Activated CD4-positive, alpha-beta T cell treated with anti-CD3 and anti-CD28 coated beads for 1 hour (primary cell): ENCODE results near the gene TNS4.

Experiments used
- DNase-seq: peaks from one replicate; pipeline ENCODE4 v3.0.0-alpha.2; 2020

TNS4 gene

DNA sequence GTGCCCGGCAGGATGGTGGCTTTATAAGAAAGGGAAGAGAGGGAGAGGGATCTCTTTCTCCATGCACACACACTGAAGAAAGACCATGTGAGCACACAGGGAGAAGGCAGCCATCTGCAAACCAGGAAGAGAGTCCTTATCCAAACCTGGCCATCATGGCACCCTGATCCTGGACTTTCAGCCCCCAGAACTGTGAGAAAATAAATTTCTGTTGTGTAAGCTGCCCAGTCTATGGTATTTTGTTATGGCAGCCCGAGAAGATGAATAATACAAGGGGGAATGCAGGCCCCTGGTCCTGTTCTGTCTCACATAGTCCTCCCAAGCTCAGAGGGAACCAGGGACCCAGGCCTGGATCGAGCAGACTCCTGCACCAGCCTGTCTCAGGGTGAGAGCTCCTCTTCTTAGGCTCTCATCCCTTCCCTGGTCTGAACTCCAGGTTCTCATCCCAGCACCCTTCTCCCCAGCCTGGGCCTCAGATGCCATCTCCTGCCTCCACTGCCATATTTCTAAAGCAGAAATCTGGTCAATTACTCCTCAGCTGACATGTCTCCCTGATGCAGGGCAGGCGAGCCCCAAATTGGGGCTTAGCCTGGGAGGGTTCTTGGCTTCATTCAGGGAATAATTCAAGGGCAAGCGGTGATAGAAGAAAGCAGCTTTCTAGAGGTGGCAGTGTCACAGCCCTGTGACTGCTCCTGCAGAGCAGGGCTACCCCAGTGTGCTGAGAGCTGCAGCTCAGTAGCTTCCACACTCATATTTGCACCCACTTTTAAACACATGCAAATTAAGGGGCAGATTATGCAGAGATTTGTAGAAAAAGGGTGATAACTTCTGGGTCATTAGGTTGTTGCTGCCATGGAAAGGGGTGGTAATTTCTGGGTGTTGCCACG, 29.3 kb downstream of the TNS4 start:
- DNase-seq = no peak

DNA sequence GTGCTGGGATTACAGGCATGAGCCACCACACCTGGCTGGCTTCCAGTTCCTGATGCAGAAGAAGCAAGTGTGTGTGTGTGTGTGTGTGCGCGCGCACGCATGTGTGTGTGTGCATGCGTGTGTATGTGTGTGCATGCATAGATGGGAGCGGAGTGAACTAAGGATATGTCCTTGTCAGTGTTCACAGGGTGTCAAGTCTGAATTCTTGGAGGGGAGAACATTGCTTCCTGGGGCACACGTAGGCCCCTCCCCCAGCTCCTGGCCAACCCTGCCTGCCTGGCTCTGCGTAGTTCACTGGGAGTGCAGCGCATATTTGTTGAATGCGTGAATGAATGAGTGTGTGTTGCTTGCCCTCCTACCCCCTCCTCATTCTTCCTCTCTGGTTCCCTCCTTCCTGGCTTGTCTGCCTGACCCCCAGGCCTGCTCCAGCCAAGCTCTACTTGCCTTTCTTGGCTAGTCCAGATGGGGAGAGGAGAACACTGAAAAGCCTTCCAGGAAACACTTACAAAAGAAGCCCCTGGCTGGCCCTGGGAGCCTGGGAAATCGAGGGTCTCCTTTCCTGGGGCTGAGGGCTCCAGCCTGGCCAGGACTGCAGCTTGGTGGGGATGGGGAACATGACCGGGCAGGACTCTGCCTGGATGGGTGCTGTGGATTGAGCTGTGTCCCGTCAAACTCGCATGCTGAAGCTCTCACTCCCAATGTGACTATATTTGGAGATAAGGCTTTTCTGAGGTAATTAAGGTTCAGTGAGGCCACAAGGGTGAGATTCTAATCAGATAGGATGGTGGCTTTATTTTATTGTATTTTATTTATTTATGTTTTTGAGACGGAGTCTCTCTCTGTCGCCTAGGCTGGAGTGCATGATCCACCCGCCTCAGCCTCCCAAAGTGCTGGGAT, 30.2 kb downstream of the TNS4 start:
- DNase-seq = no peak

DNA sequence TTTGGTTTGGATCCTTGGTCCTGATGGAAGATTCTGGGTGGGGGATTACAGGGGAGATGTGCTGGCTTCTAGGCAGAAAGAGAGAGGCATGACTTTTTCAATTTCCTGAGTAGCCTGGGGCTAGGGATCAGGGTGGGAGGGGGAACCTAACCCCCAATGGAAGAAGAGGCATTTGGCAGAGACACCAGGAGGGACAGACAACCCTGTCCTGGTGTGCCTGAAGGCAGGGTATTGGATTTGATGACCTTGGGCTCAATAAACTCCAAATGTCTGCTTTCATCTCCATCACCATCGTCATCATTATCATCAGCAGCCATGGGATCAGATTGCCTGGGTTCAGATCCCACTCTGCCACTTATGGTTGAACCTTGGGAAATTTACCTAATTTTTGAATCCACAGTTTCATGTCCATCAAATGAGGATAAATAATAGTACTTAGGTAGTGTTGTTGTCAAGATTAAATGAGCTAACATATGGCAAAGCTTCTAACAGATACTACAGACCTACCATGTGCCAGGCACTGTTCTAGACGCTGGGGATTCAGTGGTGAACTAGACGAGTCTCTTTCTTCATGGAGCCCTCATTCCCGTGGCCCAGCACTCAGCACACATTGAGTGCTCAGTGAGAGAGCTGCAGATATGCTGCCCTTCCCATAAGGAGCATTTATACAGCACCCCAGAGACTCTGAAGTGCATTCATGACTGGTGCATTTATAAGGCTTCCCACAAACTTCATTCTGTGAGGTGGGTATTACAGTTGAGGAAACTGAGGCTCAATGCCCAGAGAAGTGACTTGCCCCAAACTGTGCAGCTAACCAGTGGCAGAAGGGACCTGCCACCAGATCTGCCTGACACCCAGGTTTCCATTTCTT, 31.4 kb downstream of the TNS4 start:
- no peak for DNase-seq

DNA sequence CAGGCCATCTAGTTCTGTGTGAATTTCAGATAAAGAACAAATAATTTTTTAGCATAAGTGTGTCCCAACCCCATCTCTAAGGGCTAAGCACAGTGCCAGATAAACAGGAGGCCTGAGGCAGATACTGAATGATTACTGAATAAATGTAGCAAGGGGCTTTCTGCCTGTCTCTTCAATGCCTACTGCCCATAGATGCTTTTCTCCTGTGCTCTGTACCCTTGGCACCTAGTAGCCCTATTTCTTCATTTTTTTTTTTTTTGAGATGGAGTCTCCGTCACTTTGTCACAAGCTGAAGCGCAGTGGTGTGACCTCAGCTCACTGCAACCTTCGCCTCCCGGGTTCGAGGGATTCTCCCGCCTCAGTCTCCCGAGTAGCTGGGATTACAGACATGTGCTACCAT, 32.9 kb downstream of the TNS4 start:
- DNase-seq = no peak

DNA sequence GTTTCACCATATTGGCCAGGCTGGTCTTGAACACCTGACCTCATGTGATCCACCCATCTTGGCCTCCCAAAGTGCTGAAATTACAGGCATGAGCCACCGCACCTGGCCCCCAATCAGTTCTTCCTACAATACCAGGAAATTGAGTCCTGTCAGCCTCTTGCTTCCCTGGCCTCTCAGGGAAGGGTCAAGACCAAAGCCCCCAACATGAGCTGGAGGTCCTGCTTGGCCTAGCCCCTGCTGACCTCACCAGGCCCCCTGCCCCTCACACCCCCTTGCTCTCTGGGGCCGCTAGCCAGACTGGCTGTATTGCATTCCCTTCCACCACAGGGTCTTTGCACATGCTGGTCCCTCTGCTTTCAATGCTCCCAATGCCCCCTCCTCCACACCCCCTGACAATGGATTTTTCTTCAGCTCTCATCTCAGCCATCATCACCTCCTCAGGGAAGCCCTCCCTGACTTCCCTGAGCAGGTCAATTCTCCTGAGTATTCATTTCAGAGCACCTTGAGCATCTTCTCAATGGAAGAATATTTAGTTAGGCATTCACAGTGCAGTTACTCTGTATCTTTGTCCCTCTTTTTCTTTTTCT, 34.0 kb downstream of the TNS4 start:
- DNase-seq = no peak

DNA sequence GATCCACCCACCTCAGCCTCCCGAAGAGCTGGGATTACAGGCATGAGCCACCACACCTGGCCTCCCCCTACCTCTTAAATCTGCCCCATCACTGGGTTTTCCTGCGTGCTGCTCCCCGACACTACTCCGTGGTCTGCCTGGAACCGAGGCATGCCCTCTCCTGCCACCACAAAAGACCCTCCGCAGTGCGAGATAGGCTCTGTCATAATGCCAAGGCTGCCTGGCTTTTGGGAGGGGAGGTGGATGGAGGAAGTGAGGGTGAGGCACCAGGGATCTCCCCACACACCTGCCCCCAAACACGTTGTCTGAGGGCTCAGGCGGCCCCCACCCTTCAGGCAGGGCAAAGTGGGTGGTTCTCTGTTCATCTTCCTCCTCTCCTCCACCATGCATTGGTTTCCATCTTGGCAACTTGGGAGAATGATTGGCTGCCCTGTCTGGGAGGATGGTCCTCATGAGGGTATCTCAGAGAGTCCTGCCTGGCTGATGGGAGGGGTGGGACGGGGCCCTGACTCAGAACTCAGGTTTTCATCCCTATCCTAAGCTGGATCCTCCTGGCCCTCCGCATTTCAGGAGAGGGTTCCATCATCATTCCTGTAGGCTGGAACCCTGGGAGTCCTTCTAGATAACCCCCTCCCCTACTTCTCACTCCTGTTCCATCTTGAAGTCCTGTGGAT, 35.0 kb downstream of the TNS4 start:
- DNase-seq = no peak

DNA sequence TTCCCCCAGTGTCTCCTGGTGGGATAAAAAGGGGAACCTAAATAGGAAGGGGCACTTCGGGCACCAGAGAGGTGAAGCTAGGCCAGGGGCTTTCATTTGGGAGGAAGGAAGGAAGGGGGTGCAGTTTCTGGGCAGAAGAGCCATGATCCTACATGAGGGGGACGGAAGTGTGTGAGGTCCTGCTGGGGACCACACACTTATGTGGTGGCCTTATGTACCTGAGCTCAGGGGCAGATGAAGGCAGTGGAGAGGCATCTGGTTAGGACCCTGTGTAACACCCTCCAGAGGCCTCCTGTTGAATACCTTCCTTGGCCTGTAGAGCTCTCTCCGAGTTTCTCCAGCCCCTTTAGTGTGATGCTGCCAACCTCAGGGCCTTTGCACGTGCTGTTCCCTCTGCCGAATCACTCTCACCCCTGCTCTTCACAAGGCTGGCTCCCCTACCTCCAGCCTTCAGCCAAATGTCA, 37.0 kb downstream of the TNS4 start:
- DNase-seq = no peak

DNA sequence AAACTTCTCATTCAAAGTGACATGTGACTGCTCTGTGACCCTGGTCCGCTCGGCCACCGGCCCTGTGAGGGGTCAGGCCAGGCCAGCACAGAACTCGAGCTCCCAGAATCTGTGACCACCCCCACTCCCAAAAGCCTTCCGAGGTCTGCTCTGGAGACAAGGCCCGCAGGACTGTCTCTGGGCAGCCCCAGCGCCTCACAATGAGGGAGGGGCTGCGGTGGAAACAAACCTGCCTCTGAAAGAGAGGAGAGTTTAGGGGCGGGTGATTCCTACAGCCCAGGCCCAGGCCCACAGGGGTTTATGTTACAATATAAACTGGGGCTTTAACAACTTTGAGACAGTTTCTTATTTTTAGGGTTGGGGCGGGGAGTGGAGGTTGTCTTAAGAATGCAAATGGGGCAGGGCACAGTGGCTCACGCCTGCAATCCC, 38.3 kb downstream of the TNS4 start:
- DNase-seq = no peak

DNA sequence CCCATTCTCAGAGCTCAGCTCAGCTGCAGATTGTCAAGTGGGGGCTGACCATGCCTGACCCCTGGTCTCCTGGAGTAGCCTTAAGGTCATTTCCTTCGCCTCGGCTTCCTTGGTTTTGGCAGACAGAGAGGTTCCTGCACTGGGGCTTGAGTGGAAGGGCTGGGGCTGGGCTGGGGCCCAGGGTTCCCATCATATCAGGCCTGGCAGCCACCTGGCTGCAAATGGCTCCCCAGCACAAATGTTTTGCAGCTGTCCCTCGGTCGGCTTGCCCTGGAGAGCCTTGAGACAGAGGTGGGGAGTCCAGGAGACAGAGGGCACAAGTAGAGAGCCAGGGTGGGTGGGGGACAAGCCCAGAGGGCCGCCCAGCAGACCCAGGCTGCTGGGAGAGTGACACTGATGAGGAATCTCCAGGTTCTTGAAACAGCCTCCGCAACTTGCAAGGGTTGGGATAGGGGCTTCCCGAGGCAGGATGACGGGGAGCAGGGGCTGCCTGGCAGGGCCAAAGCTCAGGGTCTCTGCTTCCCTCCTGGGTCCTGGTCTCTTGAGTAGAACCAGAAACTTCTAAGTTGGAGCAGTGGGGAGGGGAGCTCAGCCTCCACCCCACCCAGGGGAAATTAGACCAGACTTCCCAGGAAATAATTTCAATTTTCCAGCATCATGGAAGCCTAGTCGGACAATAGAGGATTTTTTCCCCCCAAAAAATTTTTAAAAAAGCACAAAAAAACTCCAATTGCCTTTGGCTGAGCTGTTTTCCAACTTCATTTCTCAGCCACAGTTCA, 38.9 kb downstream of the TNS4 start:
- no peak for DNase-seq

DNA sequence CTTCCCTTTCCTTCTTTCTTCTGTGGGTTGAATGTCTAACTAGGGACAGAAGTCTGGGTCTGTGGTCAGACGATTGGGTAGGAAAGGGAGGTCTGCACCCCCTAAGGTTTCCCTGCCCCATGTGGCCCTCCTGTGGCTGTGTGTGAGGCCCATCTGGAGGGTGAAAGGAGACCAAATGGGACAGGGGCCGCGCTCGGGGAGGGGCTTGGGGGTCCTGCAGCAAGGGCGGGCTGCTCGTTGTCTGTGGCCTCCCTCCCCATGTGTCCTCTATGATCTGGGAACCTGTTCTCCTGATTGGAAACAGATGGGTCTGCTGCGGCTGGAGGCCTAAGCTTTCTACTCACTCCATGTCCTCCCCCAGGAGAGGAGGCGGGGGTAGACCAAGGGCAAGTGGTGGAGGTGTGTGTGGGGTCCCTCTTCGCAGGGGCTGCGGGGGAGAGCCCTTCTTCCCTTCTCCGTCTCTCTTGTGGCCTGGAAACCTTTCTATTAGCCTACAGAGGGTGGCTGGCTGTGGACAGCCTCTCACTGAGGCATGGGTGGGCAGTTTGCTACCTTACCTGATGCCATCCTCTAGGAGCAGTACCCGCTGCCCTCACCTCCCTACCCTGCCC, 39.6 kb downstream of the TNS4 start:
- DNase-seq = no peak

DNA sequence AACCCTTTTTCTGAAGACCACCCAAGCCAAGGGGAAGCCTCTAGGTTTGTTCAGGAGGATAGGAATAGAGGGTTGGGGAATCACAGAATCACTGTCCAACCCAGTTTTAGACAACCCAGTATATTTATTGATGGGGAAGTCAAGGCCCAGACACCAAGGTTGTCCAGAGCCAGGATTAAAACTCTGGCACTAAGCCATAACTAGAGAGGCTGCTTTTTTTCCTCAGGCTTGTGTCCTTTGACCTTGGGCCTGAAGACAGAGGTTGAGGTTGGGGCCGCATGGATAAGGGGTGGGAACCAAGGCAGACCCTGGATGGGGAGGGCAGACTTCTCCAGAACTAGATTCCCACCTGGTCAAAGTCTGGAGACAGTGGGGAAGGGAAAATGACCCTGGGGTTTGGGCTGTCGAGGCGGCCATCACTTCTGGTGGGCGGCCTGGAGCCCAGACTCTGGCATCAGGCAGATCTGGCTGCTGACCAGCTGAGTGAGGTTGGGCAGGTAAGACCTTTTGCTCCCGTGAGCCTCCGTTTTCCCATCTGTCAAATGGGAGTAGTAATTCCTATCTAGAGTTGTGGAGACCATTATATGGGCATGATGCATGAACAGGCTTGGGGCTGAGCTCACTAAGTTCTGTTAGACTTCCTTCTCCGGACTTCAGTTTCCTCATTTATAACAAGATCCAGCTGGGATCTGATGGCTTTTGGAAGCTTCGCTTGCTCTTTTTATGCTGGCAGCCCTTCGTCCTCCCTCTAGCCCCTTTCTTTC, 40.3 kb downstream of the TNS4 start:
- no peak for DNase-seq

DNA sequence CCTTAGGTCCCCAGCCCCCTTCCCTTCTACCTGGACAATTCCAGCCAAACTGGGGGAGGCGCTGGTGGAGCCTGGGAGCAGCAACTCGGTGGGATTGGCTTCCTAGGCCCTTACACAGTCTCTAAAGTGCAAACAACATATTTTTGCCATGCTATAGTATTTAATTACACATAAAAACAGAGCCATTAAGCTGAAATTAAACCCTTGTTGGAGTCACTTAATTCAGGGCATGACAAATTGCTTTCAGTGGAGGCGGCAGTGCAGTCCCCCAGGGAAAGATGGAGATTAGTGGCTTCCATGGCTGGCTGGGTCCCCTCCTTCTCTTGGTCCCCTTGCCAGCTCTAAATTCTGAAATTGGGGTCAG, 40.8 kb downstream of the TNS4 start:
- DNase-seq = no peak

DNA sequence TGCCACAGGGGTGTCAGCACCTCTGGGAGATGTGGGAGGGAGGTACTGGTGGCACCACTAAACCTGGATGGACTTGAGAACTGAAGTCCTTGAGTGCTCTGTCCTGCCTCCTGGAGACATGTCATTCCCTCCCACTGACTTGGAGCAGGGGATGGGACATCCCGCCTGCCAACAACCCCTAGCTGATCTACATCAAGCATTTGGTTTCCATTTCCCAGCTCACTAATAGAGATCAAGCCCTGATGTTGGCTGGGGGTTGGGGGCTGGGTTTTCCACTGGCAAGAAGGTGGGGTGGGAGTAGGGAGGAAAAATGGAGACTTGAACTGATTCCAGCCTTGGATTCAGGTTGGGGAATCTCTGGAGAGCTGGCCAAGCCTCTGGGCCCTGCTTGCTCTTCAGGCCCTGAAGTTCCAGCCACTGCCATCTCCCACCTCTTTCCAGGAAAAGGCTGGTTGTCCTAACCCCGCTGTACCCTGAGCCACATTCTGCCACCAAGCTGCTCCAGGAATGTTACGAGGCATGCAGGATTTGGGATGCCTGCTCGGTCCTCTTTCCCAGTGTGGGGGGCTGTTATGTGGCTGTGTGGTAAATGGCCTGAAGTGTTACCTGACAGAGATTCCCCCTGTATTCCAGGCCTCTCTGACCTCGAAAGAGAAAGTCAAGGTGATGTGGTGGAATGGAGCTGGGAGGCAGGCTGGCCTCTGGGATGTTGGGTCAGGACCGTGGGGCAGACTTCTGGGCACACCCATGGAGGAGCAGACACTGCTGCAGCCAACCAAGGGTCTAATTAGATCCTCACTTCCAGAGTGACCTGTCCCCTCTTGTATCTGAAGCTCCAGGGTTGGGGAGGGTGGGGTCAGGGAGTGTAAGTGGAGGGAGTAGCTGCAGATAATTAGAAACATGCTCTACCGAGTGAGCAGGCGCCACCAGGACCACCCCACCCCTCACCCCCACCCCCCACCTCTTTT, 41.5 kb downstream of the TNS4 start:
- DNase-seq = no peak

DNA sequence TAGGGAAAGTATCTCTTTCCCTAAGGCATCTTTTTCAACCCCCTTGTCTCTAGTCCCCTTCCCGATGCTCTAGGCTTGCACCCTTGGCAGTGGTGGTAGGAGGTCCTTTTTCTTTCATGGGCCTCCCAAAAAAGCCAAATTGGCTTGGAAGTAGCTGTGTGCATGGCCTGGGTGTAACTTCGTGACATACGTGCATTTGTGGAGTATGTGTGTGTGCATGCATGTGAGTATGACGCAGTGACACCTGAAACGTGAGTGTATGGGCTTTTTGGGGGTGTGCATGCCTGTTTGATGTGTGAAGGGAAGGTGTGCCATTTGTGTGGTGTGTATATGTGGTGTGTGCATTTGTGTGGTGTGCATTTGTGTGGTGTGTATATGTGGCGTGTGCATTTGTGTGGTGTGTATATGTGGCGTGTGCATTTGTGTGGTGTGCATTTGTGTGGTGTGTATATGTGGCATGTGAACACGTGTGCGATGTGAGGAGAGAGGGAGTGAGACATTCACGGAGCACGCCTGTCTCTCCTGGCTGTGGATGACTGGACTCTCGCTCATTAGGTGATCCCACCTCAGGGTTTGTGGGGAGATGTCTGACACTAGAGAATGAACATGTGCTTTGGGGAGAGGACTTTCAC, 42.5 kb downstream of the TNS4 start:
- DNase-seq = no peak

DNA sequence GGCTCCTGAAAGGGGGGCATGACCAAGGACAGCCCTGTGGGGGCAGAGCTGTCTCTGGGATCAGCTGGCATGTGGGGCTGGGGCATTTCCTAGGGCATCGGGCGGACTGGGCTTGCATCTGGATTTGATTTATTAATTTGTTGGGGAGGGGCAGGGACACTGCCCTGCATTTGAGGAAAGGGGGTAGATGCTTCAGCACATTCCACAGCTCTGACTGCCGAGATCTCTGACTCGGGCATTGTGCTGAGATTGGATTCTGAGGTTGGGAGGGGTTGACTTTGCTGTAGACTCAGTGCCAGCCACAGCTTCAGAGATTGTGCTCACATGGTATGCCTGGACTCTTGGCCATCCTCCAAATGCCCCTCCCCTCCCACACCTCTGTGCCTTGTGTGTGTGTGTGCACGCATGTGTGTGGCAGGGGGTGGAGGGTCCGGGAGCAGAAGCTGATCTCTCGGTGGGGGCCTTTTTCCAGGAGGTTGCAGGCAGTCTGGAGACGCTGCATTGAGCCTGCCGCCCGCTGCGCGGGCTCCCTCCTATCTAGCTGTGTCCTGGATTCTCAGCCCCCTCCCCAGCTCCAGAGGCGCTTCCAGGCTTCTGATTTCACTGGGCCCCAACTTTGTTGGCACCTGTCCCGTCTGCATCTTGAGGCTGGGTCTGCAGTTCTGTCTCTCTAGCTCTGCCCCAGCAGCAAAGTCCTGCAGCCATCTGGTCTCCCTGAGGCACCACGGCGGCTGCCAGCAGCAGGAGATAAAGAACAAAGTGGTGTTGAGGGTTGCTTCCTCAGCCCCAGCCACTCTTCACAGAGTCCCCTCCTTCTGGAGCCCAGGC, 43.2 kb downstream of the TNS4 start:
- no peak for DNase-seq

DNA sequence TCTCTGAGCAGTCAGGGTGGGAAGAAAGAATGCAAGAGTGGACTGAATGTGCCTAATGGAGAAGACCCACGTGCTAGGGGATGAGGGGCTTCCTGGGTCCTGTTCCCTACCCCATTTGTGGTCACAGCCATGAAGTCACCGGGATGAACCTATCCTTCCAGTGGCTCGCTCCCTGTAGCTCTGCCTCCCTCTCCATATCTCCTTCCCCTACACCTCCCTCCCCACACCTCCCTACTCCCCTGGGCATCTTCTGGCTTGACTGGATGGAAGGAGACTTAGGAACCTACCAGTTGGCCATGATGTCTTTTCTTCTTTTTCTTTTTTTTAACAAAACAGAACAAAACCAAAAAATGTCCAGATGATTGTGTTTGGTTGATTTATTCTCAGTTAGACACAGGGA, 44.1 kb downstream of the TNS4 start:
- no peak for DNase-seq

DNA sequence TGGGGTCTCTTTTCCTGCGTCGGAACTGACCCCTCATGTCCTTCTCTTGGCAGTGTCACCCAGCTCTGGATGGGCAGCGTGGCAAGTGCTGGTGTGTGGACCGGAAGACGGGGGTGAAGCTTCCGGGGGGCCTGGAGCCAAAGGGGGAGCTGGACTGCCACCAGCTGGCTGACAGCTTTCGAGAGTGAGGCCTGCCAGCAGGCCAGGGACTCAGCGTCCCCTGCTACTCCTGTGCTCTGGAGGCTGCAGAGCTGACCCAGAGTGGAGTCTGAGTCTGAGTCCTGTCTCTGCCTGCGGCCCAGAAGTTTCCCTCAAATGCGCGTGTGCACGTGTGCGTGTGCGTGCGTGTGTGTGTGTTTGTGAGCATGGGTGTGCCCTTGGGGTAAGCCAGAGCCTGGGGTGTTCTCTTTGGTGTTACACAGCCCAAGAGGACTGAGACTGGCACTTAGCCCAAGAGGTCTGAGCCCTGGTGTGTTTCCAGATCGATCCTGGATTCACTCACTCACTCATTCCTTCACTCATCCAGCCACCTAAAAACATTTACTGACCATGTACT, 44.9 kb downstream of the TNS4 start:
- no peak for DNase-seq
